Measurements from ENCODE around the gene DBR1.

The DBR1 gene

GRCh38 chr3:138114988-138115971 is 59.4 kb downstream of the DBR1 start, which contains the start of gene DZIP1L:
DZIP1L (minus strand) TSS chr3:138115608; CDS start chr3:138103971, 11,637 bp downstream.
- DNase-seq: peak; percentile 49

GRCh38 chr3:138114431-138114918 is 60.2 kb downstream of the DBR1 start:
- DNase-seq: no peak

GRCh38 chr3:138113326-138113725 is 61.4 kb downstream of the DBR1 start:
- no peak for DNase-seq

GRCh38 chr3:138112362-138112761 is 62.4 kb downstream of the DBR1 start:
- DNase-seq: no peak
